HepG2 (cell line): ENCODE data around the gene CNPPD1. TPM values are rescaled to one million over a fixed set of nuclear protein-coding genes. Genes with fewer than 3 reads are reported as not detected.

Experiments used
- MXD3 ChIP-seq: IDR thresholded peaks from 2 replicates; pipeline ENCODE4 v1.6.1; 2016; ENCODE audit warnings: mild to moderate bottlenecking, missing biosample characterization, missing genetic modification reagents
- RORA ChIP-seq: sonication (generic); formaldehyde crosslinking; IDR thresholded peaks from 2 replicates; pipeline ENCODE4 v1.5.0; 2020; ENCODE audit warnings: mild to moderate bottlenecking, missing genetic modification reagents, moderate library complexity
- ZNF12 ChIP-seq: sonication (generic); formaldehyde crosslinking; IDR thresholded peaks from 2 replicates; pipeline ENCODE4 v1.5.0; 2020; ENCODE audit warnings: missing genetic modification reagents
- ZNF800 ChIP-seq: sonication (generic); formaldehyde crosslinking; IDR thresholded peaks from 2 replicates; pipeline ENCODE4 v1.4.0; 2020; ENCODE audit warnings: missing genetic modification reagents
- polyA plus RNA-seq, 8 experiments: library from polyadenylated mRNA; depleted of rRNA in 3 of 8; stranded (reverse) in 7 of 8; unstranded in 1 of 8; fragments of >200 nt; fragmentation: Illumina TruSeq in 4 of 8; extraction: Trizol in 4 of 8; gene quantifications; 2 replicates each; pipeline versions ENCODE4 v1.2.1 to v1.2.3, GENCODE V29; 2011 to 2016; ENCODE audit warnings: low read depth in 4 of 8, missing spikeins in 1 of 8, mixed read lengths in 1 of 8; ENCODE audit not compliant: insufficient read depth in 1 of 8
- total RNA-seq, 5 experiments: library from RNA; depleted of rRNA; stranded (reverse); fragments of >200 nt; fragmentation: Illumina TruSeq; extraction: Trizol; gene quantifications; 2 replicates each; pipeline ENCODE4 v1.2.3, GENCODE V29; 2016; ENCODE audit warnings: low read depth in 1 of 5
- TF ChIP-seq, protein P1 (sequence below): sonication (generic); formaldehyde crosslinking; IDR thresholded peaks from 2 replicates; pipeline ENCODE4 v1.4.0; 2020; ENCODE audit warnings: mild to moderate bottlenecking, missing genetic modification reagents
- TF ChIP-seq, protein P2 (sequence below): sonication (generic); formaldehyde crosslinking; IDR thresholded peaks from 2 replicates; pipeline ENCODE4 v1.4.0; 2020; ENCODE audit warnings: missing genetic modification reagents, mild to moderate bottlenecking, borderline replicate concordance
- TF ChIP-seq, protein P3 (sequence below): sonication (generic); formaldehyde crosslinking; IDR thresholded peaks from 2 replicates; pipeline ENCODE4 v1.5.1; 2020; ENCODE audit warnings: missing genetic modification reagents, mild to moderate bottlenecking, borderline replicate concordance

The CNPPD1 gene
- total and polyA plus RNA-seq, 2 of the 13 experiments (the other 11 are each of a cell fraction or from before 2014, with no cell fraction given) = 35.5 to 49.4 TPM

GRCh38 chr2:219175928-219176817 lies 552 bp downstream of the CNPPD1 start (continued):
- TF ChIP-seq MXD3 (CRISPR knock-in tag) = no peak
- TF ChIP-seq, protein P1, sequence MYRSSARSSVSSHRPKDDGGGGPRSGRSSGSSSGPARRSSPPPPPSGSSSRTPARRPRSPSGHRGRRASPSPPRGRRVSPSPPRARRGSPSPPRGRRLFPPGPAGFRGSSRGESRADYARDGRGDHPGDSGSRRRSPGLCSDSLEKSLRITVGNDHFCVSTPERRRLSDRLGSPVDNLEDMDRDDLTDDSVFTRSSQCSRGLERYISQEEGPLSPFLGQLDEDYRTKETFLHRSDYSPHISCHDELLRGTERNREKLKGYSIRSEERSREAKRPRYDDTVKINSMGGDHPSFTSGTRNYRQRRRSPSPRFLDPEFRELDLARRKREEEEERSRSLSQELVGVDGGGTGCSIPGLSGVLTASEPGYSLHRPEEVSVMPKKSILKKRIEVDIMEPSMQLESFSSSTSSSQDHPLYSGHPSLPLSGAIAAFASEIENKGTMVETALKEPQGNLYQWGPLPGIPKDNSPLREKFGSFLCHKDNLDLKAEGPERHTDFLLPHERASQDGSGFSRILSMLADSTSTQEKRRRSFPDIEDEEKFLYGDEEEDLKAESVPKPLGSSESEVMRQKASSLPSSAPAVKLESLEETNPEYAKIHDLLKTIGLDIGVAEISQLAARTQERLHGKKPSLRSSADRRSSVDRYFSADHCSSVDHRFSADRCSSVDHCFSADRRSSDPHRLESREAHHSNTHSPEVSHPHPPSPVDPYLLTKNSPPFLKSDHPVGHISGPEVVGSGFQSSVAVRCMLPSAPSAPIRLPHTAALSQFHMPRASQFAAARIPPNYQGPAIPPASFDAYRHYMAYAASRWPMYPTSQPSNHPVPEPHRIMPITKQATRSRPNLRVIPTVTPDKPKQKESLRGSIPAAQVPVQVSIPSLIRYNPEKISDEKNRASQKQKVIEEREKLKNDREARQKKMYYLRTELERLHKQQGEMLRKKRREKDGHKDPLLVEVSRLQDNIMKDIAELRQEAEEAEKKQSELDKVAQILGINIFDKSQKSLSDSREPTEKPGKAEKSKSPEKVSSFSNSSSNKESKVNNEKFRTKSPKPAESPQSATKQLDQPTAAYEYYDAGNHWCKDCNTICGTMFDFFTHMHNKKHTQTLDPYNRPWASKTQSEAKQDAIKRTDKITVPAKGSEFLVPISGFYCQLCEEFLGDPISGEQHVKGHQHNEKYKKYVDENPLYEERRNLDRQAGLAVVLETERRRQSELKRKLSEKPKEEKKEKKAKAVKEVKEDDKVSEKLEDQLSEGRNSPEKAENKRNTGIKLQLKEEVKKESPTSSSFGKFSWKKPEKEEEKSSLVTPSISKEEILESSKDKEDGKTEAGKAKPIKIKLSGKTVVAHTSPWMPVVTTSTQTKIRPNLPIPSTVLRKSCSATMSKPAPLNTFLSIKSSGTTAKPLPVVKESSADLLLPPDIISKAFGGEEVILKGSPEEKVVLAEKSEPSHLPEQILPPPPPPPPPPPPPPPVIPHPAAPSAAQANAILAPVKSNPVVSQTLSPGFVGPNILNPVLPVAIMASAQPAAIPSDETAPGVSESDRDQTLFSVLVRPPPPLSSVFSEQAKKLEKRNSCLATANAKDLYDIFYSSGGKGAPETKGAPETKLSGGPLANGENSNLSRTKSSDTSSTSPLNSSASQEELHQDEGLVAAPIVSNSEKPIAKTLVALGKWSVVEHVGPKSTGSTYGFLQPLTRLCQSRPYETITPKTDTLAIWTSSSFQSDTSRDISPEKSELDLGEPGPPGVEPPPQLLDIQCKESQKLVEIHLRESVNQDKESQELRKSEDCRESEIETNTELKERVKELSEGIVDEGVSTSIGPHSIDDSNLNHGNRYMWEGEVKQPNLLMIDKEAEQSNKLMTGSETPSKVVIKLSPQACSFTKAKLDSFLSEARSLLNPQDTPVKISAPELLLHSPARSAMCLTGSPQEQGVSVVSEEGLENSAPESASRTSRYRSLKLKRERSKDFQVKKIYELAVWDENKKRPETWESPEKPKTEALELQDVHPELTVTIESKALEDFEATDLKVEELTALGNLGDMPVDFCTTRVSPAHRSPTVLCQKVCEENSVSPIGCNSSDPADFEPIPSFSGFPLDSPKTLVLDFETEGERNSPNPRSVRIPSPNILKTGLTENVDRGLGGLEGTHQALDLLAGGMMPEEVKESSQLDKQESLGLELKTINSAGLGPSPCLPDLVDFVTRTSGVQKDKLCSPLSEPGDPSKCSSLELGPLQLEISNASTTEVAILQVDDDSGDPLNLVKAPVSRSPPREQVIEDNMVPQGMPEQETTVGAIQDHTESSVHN (CRISPR knock-in tag) = peak; percentile 9; the same call in 1 of the 2 replicates
- TF ChIP-seq ZNF12 = peak; percentile 18; the same call in 1 of the 2 replicates
- TF ChIP-seq, protein P2, sequence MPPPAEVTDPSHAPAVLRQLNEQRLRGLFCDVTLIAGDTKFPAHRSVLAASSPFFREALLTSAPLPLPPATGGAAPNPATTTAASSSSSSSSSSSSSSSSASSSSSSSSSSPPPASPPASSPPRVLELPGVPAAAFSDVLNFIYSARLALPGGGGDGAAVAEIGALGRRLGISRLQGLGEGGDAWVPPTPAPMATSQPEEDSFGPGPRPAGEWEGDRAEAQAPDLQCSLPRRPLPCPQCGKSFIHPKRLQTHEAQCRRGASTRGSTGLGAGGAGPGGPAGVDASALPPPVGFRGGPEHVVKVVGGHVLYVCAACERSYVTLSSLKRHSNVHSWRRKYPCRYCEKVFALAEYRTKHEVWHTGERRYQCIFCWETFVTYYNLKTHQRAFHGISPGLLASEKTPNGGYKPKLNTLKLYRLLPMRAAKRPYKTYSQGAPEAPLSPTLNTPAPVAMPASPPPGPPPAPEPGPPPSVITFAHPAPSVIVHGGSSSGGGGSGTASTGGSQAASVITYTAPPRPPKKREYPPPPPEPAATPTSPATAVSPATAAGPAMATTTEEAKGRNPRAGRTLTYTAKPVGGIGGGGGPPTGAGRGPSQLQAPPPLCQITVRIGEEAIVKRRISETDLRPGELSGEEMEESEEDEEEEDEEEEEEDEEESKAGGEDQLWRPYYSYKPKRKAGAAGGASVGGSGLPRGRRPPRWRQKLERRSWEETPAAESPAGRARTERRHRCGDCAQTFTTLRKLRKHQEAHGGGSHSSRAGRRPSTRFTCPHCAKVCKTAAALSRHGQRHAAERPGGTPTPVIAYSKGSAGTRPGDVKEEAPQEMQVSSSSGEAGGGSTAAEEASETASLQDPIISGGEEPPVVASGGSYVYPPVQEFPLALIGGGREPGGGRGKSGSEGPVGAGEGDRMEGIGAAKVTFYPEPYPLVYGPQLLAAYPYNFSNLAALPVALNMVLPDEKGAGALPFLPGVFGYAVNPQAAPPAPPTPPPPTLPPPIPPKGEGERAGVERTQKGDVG (CRISPR knock-in tag) = 0 out of 2 replicates have a peak, but pooled peaks have one; percentile 7
- TF ChIP-seq RORA (CRISPR knock-in tag) = no peak
- no peak for TF ChIP-seq ZNF800 (CRISPR knock-in tag)
- TF ChIP-seq, protein P3, sequence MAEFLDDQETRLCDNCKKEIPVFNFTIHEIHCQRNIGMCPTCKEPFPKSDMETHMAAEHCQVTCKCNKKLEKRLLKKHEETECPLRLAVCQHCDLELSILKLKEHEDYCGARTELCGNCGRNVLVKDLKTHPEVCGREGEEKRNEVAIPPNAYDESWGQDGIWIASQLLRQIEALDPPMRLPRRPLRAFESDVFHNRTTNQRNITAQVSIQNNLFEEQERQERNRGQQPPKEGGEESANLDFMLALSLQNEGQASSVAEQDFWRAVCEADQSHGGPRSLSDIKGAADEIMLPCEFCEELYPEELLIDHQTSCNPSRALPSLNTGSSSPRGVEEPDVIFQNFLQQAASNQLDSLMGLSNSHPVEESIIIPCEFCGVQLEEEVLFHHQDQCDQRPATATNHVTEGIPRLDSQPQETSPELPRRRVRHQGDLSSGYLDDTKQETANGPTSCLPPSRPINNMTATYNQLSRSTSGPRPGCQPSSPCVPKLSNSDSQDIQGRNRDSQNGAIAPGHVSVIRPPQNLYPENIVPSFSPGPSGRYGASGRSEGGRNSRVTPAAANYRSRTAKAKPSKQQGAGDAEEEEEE (CRISPR knock-in tag) = peak; percentile 18; the same call in 1 of the 2 replicates
